ENCODE measurements around the gene SLC7A5.

DNA sequence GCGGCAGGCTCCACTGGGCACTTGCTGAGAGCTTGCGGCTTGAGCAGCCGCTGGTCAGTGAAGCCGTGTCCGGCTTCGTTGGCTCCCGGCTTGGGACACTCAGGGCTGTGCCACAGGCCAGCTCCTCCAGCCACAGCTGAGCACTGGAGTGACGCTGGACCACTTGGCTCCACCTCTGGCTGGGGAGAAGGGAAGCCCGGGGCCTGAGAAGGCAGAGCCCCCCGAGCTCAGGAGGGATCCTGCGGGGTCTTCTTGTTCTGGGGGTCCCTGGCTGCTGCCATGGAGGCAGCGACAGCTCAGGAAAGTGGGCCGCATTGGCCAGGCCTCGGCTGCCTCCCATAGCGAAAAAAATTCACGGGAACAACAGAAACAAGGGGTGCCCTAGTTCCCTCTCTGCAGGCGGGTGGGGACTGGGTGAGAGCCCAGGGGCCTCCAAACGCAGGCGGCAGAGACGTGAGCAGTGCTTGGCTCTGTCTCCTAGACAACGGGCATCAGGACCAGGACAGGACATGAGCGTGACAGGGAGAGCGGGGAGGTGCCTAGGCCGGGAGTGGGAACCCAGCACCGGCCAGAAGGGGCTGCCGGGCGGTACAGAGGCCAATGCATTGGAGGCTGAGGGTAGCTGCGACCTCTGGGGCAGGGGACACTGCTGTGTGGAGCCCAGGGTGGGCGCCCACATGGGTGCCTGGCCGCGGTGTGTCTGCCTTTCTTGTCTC lies 37.7 kb downstream of the SLC7A5 start:
- TF ChIP-seq, protein P1, sequence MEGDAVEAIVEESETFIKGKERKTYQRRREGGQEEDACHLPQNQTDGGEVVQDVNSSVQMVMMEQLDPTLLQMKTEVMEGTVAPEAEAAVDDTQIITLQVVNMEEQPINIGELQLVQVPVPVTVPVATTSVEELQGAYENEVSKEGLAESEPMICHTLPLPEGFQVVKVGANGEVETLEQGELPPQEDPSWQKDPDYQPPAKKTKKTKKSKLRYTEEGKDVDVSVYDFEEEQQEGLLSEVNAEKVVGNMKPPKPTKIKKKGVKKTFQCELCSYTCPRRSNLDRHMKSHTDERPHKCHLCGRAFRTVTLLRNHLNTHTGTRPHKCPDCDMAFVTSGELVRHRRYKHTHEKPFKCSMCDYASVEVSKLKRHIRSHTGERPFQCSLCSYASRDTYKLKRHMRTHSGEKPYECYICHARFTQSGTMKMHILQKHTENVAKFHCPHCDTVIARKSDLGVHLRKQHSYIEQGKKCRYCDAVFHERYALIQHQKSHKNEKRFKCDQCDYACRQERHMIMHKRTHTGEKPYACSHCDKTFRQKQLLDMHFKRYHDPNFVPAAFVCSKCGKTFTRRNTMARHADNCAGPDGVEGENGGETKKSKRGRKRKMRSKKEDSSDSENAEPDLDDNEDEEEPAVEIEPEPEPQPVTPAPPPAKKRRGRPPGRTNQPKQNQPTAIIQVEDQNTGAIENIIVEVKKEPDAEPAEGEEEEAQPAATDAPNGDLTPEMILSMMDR (IDR thresholded peaks at IDR 0.05), result no peak
- TF ChIP-seq POLR2AphosphoS5 (IDR thresholded peaks at IDR 0.05) (no peak), POLR2A (IDR thresholded peaks at IDR 0.05; ENCODE audit: low read depth) (no peak), EP300 (IDR thresholded peaks at IDR 0.05) (no peak)

Measured in esophagus muscularis mucosa (tissue), 4 donors.